ENCODE data around the gene PRSS57.
"Not testable (repeated sequence)": the region's sequence is repeated elsewhere in the genome, so short reads cannot be mapped to it uniquely, and the experiment has no call there.

PRSS57 gene

DNA sequence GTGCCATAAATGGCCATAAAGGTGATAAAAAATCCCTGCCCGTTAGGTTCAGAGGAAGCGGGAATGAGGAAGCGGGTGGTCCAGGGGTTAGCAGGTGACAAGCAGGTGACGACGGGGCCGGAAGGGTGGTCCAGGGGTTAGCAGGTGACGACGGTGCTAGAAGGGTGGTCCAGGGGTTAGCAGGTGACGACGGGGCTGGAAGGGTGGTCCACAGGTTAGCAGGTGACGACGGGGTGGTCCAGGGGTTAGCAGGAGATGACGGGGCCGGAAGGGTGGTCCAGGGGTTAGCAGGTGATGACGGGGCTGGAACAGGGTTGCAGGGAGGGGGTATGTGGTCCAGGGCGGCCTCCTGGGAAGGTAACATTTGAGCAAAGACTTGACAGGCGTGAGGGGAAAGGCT, 6.3 kb downstream of the PRSS57 start:
- no peak for DNase-seq

DNA sequence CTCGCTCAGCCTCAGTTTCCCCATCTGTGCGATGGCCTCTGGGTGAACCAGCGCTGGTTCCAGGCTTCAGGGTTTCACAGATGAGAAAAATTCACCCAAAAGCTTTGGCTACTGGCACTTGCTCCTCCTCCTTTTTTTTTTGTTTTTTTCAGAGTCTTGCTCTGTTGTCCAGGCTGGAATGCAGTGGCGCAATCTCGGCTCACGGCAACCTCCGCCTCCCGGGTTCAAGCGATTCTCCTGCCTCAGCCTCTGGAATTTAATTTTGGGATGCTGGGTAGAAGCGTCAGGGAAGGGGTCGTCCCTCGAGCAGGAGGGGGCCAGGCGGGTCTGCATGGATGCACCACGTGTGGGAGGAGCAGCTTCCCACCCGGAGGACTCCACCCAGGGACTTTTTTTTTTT, 7.0 kb downstream of the PRSS57 start:
- DNase-seq = no peak

DNA sequence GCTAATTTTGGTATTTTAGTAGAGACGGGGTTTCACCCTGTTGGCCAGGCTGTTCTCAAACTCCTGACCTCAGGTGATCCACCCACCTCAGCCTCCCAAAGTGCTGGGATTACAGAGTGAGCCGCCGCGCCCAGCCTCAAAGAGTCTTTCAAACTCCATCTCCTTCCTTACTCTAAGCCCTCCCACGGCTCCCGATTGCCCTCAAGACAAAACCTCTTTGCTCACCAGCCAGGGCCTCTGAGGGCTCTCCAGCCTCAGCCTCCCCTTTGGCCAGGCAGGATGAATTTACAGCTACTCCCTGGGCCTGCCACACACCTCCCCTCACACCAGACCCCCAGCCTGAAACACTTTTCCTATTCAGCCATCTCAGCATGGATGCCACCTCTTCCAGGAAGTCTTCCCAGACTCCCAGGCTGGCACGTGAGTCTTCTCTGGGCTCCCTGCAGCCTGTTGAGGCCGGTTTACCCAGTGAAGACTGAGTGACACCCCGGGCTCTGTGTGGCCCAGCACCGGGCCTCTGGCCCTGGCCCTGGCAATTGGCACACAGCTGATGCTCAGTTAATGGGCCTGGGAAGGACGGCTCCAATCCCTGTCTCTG, 7.6 kb downstream of the PRSS57 start:
- no peak for DNase-seq

DNA sequence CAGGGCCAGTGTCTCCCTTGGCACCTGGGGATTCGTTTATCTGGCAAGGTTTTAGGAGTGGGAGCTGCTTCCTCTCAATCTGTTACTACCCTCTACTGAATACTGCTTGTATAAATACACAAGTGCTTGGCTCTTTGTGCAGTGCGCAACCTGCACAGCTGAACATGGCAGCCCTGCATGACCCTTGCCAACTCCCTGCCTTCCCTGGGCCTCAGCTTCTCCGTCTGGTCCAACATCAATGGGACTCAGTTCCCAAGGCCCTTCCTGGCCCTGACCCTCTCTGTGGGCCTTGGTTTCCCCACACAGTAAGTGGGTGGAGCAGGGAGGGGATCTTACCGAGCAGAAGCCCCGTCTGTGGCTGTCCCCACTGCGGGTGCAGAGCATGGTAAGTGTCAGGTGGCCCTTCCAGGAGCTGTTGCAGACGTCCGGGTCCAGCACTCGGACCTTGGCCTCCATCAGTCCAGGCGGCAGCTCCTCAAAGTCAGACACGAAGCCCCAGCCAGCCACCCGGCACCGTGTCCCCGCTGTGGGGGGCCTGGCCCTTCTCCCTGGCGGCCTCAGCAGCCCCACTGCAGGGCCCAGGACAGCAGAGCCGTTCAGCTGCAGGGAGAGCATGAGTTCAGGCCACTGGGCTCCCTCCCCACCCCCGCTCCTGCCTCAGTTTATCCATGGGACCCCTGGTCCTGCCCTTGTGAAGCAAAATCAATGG, 8.5 kb downstream of the PRSS57 start:
- DNase-seq = no peak

DNA sequence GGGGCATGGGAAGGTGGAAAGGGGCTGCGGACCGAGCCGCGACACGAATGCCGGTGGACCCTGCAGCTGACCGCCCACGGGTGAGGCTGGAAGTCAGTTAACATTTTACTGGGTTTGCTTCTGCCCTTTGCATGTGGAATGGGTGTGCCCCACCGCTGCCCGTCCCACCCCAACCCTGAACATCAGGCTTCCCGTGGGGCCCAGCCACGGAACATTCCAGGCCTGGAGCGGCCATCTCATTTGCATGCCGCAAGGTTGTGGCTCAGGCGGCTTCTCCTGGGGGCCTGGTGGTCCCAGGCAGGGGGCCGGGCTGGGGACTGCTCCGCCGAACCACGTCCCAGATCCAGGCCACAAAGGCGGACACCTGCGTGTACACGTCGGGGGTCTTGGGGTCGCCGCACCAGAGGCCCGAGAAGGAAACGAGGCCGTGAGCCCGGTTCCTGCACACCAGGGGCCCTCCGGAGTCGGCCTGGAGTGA, 9.8 kb downstream of the PRSS57 start:
- no peak for DNase-seq

DNA sequence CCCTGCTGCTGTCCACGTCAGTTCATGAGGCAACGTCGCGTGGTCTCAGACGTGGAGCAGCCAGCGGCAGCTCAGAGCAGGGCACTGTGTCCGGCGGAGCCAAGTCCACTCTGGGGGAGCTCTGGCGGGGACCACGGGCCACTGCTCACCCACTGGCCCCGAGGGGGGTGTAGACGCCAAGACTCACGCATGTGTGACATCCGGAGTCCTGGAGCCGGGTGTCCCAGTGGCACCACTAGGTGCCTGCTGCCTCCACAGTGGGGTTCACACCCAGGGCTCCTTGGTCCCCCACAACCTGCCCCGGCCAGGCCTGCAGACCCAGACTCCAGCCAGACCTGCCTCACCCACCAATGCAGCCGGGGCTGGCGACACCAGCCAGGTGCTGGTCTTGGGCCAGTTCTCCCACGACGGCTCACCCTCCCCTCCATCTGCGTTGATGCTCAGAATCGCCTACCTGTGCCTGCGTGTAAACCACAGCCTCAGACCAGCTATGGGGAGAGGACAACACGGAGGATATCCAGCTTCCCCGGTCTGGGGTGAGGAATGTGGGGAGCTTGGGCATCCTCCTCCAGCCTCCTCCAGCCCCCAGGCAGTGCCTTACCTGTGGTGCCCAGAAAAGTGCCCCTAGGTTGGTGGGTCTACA, 12.5 kb downstream of the PRSS57 start:
- no peak for DNase-seq

DNA sequence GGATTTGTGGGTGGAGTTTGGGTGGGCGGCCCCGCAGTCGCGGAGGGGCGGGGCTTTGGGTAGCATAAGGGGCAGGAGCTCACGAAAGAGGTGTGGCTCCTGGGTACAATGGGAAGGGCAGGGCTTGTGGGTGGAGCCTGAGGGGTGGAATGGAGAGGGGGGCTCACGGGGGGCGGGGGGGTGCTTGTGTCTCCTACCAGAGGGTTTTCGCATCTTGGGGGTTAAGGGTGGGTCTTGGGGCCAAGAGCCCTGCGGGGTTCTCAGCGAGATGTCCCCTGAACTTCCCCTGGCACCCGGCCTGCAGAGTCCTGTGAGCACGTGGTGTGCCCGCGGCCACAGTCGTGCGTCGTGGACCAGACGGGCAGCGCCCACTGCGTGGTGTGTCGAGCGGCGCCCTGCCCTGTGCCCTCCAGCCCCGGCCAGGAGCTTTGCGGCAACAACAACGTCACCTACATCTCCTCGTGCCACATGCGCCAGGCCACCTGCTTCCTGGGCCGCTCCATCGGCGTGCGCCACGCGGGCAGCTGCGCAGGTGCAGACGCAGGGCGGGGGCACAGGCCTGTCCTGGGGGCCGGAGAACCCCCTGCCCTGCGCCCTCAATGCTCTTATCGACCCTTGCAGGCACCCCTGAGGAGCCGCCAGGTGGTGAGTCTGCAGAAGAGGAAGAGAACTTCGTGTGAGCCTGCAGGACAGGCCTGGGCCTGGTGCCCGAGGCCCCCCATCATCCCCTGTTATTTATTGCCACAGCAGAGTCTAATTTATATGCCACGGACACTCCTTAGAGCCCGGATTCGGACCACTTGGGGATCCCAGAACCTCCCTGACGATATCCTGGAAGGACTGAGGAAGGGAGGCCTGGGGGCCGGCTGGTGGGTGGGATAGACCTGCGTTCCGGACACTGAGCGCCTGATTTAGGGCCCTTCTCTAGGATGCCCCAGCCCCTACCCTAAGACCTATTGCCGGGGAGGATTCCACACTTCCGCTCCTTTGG, 13.9 kb downstream of the PRSS57 start:
- DNase-seq = no peak

DNA sequence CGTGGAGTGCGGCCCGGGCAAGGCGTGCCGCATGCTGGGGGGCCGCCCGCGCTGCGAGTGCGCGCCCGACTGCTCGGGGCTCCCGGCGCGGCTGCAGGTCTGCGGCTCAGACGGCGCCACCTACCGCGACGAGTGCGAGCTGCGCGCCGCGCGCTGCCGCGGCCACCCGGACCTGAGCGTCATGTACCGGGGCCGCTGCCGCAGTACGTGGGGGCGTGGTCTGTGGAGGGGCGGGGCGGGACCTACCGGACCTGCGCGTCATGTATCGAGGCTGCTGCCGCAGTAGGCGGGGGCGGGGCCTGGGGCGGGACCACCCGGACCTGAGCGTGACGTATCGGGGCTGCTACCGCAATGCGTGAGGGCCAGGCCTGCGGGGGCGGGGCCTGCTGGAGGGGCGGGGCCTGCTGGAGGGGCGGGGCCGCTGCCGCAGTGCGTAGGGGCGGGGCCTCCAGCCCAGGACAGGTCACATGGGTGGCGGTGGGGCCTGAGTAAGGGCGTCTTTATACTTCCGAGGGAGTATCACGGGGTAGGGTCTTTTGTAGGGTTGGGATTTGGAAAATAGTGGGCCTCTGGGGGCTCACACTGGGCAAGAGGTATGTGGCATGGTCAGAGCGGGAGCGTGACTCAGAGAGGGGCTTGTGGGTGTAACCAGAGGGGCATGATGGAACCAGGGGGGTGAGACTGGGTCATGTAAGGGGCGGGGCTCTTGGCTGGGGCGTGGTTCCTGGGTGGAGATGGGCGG, 14.8 kb downstream of the PRSS57 start:
- DNase-seq = peak; percentile 100

DNA sequence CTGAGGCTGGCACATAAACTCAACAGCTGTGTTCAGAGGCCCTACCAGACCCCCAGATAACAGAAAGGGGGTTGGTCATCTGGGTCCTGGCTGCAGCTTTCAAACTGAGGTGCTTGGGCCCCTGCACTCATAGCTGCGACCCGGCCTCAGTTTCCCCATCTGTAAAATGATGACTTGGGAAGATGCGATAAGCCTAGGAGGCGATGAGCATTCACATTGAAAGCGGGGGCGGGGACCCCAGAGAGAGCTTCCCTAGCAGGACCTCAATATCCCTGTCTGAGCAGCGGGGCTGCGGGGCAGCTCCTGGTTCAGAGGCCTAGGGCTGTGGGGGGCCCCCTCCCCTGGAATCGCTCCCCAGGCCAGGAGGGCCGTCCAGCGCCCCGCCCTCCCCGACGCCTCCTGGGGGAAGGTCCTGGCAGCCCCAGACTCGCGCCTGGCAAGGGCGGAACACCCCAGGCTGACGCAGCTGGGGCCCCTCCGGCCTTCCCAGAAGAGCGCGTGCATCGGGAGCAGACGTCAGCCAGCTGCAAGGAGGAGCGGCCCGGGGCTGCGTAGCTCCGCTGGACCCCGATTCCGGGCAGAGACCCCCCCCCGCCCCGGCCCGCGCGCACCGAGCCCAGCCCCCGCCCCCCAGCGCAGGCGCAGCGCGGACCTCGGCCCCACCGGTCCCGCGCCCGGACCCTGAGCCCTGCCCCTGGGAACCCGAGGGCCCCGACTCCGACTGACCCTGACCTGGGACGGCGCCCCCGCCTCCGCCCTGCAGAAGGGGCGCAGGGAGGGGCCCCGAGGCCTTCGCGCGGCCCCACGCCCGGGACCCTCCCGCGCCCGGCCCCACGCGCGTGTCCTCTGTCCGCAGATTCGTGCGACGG, 15.6 kb downstream of the PRSS57 start:
- DNase-seq = peak; percentile 88

DNA sequence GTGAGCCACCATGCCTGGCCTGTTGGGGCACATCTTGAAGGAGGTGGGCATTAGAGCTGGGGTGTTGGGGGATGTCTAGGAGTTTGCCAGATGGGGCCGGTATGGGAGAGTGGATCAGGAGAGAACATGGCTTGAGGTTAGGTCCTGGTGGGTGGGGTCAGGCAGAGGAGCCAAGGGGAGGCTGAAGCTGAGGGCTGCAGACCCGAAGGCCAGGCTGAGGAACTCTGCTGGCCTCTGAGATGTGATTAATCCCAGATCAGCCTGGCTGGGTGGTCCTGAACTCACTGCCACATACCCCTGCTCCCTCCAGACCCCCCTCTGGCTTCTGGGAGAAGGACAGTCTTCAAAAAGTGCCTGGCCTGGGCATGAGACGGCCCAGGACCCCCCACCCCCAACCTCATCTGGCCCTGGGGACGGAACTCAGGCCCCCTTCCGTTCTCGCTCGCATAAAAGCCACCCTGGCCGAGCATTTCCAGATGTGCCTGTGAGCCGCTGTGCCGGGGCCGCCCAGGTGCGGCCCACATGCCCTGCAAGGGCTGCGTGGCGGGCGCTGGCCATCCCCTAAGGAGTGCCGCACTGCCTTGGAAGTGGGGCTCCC, 16.4 kb downstream of the PRSS57 start:
- DNase-seq = no peak

DNA sequence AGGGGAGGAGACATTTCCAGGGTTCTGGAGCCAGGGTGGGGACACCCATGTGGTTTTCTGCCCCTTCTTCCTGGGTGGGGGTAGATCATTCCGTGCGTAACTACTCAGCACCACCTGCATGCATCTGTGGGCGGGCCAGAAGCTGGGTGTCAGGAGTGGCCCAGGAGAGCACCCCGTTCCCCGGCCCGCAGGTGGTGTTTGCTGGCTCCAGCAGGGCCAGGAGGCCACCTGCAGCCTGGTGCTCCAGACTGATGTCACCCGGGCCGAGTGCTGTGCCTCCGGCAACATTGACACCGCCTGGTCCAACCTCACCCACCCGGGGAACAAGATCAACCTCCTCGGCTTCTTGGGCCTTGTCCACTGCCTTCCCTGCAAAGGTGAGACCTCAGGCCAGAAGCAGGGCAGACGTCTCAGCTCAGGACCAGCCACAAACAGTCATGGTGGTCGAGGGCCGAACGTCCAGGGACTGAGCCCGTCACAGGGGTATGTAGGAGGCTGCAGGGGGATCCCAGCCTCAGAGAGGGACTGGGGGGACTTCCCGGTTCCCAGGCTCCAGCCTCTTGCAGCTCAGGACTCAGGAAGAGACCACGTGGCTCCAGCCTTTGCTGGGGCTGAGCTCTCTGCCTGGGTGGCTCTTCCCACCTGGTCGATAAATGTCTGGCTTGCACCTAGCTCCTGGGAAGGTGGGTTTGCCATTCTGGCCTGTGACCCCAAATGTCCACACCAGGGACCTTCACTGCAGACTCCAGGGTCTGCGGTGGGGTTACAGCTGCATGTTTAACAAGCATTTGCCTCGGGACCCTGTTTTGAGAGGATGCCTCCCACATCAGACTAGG, 17.4 kb downstream of the PRSS57 start:
- DNase-seq = no peak

DNA sequence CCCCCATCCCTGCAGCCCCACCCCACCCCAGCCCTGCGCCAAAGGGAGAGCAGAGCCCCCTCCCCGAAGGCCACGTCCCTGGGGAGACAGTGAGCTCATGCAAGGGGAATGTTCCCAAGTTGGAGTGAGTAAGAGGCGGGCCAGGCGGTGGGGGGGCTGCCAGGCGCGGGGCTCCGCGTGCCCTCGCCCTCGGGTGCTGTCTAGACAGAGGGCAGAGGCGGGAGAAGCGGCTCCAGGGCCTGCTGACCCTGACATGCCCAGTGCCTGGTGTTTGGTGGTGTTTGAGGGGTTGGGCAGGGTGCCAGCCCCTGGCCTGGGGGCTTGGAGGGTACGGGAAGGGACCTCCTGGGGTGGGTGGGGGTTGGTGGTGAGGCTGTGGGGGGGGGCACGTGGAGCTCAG, 18.1 kb downstream of the PRSS57 start:
- peak; percentile 70 for DNase-seq

DNA sequence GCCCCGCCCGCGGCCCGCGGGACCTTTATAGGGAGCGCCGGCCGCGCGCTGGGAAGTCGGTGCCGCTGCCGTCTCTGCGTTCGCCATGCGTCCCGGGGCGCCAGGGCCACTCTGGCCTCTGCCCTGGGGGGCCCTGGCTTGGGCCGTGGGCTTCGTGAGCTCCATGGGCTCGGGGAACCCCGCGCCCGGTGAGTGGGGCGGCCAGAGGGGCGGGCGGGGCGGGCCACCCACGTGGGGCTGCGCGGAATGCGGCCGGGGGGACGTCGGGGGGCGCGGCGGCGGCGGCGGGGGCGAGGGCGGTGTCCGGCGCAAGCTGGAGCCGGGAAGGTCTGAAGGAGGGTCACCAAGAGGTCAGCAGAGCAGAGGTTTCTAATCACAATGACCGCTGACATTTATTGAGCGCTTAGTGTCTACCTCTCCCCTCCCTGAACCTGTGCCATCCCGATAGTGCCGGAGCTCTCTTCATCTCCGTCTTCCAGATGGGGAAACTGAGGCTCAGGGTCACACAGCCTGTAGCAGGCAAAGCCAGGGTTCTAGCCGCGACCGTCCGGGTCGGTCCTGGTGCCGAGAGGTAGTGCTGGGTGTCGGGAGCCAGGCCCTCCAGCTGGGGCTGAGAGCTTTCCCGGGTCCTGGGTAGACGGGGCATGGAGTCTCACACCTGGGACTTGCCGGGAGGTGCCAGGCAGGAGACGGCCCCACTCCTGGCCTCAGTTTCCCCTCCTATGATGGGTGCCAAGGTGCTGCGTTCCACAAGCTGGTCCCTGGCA, 18.7 kb downstream of the PRSS57 start, which contains the start of gene FSTL3:
FSTL3 (plus strand) TSS at position 54 of the 767 bp plus-strand sequence; CDS start at position 86, 32 bp downstream.
- peak; percentile 48 for DNase-seq

DNA sequence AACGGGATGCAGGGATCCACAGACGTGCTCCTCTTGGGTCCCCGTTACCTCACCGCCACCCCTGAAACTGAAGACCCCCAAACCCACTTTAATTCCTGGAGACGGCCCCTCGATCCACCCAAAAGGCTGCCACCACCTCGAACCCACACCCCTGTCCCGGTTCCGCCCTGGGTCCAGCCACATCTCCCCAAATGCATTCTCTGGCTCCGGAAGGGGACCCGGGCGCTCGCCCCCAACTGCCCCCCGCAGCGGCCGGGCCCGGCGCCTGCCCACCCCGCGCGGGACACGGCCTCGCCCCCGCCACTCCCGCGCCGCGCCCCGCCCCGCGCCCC, 19.3 kb downstream of the PRSS57 start:
- no peak for DNase-seq

DNA sequence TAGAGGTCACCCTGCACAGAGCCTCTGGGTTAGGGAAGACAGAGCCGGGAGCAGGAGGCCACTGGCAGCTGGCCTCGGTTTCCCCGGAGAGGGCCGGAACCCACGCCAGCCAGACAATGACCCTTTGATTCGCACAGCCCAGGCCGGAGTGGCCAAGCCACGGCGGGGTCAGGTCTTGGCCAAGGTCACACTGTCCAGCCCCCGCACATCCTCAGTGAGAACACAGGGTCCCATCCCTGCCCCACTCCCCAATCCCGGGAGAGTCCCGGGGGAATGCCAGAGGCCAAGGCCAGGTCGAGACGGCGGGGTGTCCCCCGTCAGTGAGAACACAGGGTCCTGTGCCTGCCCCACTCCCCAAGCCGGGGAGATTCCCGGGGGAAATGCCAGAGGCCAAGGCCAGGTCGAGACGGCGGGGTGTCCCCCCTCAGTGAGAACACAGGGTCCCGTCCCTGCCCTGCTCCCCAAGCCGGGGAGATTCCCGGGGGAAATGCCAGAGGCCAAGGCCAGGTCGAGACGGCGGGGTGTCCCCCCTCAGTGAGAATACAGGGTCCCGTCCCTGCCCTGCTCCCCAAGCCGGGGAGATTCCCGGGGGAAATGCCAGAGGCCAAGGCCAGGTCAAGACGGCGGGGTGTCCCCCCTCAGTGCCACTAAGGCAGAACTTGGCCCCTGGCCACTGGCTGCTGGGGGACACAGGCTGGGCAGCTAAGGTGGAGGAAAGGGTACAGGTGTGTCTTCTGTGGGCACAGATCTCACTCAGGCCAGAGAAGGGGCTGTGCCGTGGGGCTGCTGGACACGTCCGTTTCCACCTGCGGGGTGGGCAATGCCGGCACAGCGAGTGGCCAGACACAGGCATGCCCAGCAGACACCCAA, 20.7 kb downstream of the PRSS57 start:
- peak; percentile 24 for DNase-seq

DNA sequence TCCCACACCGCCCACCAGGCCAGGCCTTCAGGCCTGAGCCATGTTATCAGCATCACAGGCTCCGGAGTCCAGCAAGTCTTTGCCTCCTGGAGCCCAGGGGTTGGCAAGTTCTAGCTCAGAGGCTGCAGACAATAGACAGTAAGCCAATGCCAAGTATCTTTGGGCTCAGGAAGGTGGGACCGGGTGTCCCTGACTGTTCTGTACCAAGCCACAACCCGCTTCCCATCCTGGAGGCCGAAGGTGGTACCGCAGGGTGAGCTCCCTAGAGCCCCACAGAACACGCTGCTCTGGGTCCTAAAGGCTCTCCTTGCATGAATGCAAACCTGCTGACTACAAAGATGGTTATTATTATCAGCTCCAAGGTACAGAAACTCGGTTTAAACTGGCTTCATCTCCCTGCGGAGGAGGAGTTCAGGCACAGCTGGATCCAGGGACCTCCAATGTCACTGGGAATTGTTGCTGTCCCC, 24.6 kb downstream of the PRSS57 start:
- no peak for DNase-seq

DNA sequence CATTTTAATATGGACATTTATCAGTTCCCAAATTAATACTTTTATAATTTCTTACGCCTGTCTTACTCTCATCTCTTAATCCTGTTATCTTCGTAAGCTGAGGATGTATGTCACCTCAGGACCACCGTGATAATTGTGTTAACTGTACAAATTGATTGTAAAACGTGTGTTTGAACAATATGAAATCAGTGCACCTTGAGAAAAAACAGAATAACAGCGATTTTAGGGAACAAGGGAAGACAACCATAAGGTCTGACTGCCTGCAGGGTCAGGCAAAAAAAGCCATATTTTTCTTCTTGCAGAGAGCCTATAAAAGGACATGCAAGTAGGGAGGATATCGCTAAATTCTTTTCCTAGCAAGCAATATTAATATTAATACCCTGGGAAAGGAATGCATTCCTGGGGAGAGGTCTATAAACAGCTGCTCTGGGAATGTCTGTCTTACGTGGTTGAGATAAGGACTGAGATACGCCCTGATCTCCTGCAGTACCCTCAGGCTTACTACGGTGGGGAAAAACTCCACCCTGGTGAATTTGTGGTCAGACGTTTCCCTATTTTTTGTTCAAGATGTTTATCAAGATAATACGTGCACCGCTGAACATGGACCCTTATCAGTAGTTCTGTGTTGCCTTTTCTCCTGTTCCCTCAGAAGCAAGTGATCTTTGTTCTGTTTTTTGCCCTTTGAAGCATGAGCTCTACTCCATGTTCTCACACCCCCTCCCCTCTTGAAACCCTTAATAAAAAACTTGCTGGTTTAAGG, 26.4 kb downstream of the PRSS57 start:
- not testable (repeated sequence) for DNase-seq
